Measurements from ENCODE around the gene TOR1AIP2. TPM values are rescaled to one million over a fixed set of nuclear protein-coding genes. Genes with fewer than 3 reads are reported as not detected.
"Not testable (repeated sequence)": the region's sequence is repeated elsewhere in the genome, so short reads cannot be mapped to it uniquely, and the experiment has no call there.

Gene TOR1AIP2
- total RNA-seq, 4 donors from 2014 or later, result 45.4 to 314 (median 218) TPM

DNA sequence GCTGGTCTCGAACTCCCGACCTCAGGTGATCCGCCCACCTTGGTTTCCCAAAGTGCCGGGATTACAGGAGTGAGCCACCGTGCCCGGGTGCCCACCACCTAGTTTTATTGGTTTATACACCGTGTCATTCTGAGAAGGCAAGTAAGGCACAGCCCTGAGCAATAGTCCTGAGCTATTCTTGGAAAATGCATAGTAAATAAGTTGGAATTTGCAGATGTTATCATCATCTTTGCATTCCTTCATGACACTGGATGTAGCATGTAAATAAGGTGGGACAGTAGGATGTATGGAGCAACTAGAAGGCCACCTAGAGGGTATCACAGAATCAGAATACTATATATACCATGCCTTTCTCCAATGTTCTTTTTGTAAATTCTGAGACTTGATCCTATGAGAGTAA, 11.0 kb downstream of the TOR1AIP2 start:
- Histone ChIP-seq H3K36me3 (peaks cover 0 to 73% (median 0%) of the 10 kb centered on the region in 3 donors), H3K9me3 (no peaks in the 10 kb centered on the region), H3K27ac (no peak overlapping the region), H3K4me3 (no peak overlapping the region), H3K4me1 (no peaks in the 10 kb centered on the region), H3K27me3 (no peaks in the 10 kb centered on the region)
- no peak for TF ChIP-seq POLR2A (IDR thresholded peaks at IDR 0.05)
- TF ChIP-seq, protein P1, sequence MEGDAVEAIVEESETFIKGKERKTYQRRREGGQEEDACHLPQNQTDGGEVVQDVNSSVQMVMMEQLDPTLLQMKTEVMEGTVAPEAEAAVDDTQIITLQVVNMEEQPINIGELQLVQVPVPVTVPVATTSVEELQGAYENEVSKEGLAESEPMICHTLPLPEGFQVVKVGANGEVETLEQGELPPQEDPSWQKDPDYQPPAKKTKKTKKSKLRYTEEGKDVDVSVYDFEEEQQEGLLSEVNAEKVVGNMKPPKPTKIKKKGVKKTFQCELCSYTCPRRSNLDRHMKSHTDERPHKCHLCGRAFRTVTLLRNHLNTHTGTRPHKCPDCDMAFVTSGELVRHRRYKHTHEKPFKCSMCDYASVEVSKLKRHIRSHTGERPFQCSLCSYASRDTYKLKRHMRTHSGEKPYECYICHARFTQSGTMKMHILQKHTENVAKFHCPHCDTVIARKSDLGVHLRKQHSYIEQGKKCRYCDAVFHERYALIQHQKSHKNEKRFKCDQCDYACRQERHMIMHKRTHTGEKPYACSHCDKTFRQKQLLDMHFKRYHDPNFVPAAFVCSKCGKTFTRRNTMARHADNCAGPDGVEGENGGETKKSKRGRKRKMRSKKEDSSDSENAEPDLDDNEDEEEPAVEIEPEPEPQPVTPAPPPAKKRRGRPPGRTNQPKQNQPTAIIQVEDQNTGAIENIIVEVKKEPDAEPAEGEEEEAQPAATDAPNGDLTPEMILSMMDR (IDR thresholded peaks at IDR 0.05), result no peak
- no peak for DNase-seq

DNA sequence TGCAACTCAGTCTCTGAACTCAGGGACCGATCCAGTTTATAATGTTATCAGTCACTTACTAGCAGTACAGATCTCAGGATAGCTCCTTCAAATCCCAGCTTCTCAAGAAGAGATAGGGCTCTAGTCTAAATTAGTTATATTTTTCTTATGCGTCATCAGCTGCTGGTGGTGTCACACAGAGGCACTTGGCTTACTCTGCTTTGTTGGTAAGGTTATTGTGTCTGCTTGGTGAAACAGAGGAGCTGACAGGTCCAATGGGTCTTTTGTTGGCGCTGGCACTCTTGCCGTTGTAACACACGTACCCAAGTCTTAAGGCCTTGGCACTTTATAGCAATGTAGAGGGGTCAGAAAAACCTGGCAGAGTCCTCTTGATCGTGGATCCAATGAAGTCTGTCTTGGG, 12.2 kb downstream of the TOR1AIP2 start:
- Histone ChIP-seq H3K36me3 (peaks cover 0 to 85% (median 0%) of the 10 kb centered on the region in 3 donors), H3K4me1 (no peaks in the 10 kb centered on the region), H3K9me3 (no peaks in the 10 kb centered on the region), H3K27ac (no peak overlapping the region), H3K4me3 (no peak overlapping the region), H3K27me3 (no peaks in the 10 kb centered on the region)
- no peak for TF ChIP-seq POLR2A (IDR thresholded peaks at IDR 0.05)
- TF ChIP-seq, protein P1 (IDR thresholded peaks at IDR 0.05), result no peak
- DNase-seq, result no peak

DNA sequence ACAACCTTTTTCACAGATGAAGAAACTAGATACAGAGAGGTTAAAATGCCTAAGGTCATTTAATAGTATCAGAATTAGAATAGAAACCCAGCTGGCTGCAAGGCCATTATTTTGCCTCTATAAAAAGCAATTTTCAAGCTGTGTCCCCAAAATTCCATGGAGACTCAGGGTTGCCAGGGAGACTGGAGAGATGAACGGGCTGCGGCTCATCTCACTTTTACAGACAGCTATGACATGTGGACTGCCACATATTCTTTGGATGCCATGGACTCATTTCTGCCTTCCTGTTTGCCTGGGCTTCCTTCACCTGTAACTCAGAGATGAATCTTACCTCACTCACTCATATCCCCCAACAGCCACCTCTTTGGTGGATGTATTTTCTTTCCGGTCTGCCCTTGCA, 17.0 kb downstream of the TOR1AIP2 start:
- no peak for DNase-seq
- no peaks in the 10 kb centered on the region for H3K4me1 ChIP-seq
- no peak overlapping the region for H3K4me3 ChIP-seq
- peaks cover 0 to 75% (median 0%) of the 10 kb centered on the region in 3 donors for H3K36me3 ChIP-seq
- no peaks in the 10 kb centered on the region for H3K9me3 ChIP-seq
- no peak for TF ChIP-seq POLR2A (IDR thresholded peaks at IDR 0.05)
- TF ChIP-seq, protein P1 (IDR thresholded peaks at IDR 0.05), result no peak
- H3K27me3 ChIP-seq, result no peaks in the 10 kb centered on the region
- H3K27ac ChIP-seq, result no peak overlapping the region

DNA sequence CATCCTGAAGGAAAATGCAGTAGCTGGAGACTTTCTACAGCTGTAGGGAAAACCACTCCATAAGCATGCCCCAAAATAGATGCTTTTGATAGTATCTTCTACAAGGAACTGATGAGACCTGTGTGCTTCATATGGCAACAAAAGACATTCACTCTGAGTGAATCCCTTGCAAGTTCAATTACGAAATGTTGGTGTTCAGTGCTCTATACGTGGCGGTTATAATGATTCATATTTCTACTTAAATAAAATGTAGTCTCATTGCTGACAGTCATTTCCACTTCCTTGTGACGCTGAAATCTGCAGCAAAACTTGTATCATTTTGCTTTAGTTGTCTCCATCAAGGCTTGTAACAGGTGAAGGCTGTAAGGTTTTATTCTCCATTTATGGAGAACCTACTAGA, 20.6 kb downstream of the TOR1AIP2 start:
- no peak for TF ChIP-seq POLR2A (IDR thresholded peaks at IDR 0.05)
- TF ChIP-seq, protein P1 (IDR thresholded peaks at IDR 0.05), result no peak
- H3K9me3 ChIP-seq, result no peaks in the 10 kb centered on the region
- peaks cover 0 to 53% (median 0%) of the 10 kb centered on the region in 3 donors for H3K36me3 ChIP-seq
- no peaks in the 10 kb centered on the region for H3K4me1 ChIP-seq
- H3K27me3 ChIP-seq, result no peaks in the 10 kb centered on the region
- no peak overlapping the region for H3K27ac ChIP-seq
- no peak for DNase-seq
- H3K4me3 ChIP-seq, result no peak overlapping the region

DNA sequence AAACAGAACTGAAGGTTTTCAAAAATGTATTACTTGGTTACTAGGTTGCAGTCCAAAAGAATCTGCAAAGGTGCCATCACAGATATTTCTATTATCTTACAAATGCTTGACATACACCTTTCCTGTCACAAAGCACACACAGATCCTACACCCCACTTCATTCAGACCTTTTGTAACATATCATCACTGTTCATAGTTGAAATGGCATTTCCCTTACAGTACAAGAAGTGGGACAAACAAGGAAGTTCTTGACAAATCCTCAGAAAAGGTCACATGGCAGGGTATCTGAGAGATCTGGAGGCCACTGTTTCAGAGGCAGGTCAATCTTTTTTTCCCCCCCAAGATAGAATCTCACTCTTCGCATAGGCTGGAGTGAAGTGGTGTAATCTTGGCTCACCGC, 21.3 kb downstream of the TOR1AIP2 start:
- H3K9me3 ChIP-seq, result no peaks in the 10 kb centered on the region
- DNase-seq, result no peak
- no peaks in the 10 kb centered on the region for H3K27me3 ChIP-seq
- H3K36me3 ChIP-seq, result peaks cover 0 to 53% (median 0%) of the 10 kb centered on the region in 3 donors
- TF ChIP-seq, protein P1 (IDR thresholded peaks at IDR 0.05), result no peak
- no peak for TF ChIP-seq POLR2A (IDR thresholded peaks at IDR 0.05)
- H3K4me3 ChIP-seq, result no peak overlapping the region
- H3K4me1 ChIP-seq, result no peaks in the 10 kb centered on the region
- no peak overlapping the region for H3K27ac ChIP-seq

DNA sequence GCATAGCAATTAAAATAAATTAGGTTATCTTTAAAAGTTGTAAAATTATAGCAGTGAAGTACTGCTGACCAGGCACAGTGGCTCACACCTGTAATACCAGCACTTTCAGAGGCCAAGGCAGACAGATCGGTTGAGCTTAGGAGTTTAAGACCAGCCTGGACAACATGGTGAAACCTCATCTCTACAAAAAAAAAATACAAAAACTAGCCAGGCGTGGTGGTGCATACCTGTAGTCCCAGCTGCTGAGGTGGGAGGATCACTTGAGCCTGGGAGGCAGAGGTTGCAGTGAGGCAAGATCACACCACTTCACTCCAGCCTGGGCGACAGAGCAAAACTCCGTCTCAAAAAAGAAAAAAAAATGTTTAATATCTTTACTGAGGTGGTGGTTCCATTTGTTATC, 21.8 kb downstream of the TOR1AIP2 start:
- not testable (repeated sequence) for H3K27me3 ChIP-seq, H3K9me3 ChIP-seq, H3K4me3 ChIP-seq, H3K4me1 ChIP-seq, DNase-seq, H3K27ac ChIP-seq
- H3K36me3 ChIP-seq, result peaks cover 0 to 53% (median under 1%) of the 10 kb centered on the region in 3 donors
